AG09309 (cell line): ENCODE measurements around the gene CENPX.

Experiments used
- DNase-seq: peaks from one replicate; pipeline ENCODE4 v3.0.0-alpha.2; 2010; ENCODE audit warnings: low read depth
- H3K4me3 ChIP-seq: 2 replicates; pipeline ENCODE4 v1.5.1; 2011; ENCODE audit warnings: mild to moderate bottlenecking, low read depth, low read length, moderate library complexity; ENCODE audit not compliant: control insufficient read depth
- TF ChIP-seq, protein P1 (sequence below): IDR thresholded peaks from 2 replicates; pipeline ENCODE4 v1.5.1; 2011; ENCODE audit warnings: mild to moderate bottlenecking, low read depth, low read length, inconsistent platforms; ENCODE audit not compliant: insufficient read depth, control insufficient read depth; ENCODE audit errors: missing control alignments

CENPX gene

DNA sequence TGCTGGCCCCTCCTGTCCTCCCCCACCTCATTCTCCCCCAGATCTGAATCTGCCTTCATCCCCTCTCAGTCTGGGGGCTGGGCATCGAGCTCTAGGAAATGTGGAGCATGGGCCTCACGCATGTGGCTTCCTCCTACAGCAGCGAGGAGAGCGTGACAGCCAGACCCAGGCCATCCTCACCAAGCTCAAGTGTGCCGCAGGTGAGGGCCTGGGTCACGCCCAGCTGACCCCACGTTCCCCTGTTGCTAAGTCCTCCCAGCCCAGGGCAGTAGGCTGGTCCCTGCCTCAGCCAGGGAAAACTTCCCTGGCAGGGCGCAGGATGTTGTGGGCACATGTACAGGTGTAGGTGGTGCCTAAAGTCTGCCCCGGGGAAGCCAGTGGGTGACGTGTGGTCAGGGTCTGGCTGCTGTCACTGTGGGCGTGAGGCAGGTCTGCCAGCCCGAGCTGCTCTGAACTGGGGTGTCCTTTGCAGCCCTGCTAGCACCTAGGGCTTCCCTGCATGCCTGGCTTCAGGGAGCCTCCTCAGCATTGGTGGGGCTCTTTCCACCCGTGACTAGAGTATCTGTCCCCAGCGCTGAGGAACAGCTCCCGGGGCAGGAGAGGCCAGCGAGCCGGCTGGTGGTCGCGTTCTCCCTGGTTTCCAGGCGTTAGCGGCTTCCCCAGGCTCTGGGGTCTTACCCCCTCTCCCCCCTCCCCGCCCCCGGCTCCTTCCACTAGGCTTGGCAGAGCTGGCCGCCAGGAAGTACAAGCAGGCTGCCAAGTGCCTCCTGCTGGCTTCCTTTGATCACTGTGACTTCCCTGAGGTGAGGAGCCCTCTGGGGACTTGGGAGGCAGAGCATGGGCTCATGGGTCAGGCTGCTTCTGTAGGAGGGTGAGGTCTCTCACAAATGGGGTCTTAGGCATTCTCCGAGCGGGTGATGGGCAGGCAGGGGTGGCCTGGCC lies 32.6 kb upstream of the CENPX start:
- no peak for DNase-seq
- no peak overlapping the region for H3K4me3 ChIP-seq
- TF ChIP-seq, protein P1, sequence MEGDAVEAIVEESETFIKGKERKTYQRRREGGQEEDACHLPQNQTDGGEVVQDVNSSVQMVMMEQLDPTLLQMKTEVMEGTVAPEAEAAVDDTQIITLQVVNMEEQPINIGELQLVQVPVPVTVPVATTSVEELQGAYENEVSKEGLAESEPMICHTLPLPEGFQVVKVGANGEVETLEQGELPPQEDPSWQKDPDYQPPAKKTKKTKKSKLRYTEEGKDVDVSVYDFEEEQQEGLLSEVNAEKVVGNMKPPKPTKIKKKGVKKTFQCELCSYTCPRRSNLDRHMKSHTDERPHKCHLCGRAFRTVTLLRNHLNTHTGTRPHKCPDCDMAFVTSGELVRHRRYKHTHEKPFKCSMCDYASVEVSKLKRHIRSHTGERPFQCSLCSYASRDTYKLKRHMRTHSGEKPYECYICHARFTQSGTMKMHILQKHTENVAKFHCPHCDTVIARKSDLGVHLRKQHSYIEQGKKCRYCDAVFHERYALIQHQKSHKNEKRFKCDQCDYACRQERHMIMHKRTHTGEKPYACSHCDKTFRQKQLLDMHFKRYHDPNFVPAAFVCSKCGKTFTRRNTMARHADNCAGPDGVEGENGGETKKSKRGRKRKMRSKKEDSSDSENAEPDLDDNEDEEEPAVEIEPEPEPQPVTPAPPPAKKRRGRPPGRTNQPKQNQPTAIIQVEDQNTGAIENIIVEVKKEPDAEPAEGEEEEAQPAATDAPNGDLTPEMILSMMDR, result no peak

DNA sequence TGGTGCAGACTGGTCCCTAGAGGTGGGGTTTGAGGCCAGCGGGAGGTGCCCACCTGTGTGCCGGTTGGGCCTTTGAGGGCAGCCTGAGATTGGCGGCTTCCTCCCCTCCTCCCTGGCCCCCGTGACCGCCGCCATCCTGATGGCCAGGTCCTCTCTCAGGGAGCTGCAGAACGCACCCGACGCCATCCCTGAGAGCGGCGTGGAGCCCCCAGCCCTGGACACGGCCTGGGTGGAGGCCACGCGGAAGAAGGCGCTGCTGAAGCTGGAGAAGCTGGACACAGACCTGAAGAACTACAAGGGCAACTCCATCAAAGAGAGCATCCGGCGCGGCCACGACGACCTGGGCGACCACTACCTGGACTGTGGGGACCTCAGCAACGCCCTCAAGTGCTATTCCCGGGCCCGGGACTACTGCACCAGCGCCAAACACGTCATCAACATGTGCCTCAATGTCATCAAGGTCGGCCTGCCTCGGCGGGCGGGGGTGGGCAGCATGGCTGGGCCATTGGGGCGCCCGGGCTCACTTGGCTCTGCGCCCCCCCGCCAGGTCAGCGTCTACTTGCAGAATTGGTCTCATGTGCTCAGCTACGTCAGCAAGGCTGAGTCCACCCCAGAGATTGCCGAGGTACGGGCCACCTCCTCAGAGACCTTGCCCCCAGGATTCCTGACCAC lies 31.8 kb upstream of the CENPX start:
- H3K4me3 ChIP-seq, result no peak overlapping the region
- no peak for DNase-seq
- TF ChIP-seq, protein P1, result no peak

DNA sequence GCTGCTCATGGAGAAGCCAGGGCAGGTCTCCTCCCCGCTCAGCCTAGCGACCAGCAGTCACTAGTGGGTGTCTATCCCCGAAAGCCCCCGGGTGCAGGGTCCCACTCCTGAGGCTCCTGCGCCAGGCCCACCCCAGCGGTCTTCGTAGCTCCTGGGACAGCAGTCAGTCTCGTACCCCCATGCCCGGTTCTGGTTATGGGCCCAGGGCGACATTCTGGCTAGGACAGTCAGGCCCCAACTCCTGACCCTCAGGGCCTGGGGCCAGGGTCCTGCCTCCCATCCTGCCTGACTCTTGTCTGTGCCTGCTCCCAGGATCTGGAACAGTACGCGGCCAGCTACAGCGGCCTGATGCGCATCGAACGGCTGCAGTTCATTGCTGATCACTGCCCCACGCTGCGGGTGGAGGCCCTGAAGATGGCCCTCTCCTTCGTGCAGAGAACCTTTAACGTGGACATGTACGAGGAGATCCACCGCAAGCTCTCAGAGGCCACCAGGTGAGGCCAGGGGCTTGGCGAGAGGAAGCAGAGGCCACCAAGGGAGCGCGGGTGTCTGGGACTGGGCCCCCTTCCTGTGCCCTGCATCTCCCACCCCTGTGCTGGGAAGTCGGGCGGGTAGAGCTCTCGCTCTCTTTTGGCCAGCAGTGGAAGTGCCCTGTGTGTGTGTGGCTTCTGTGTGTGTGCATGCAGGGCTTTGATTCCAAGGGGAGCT lies 31.0 kb upstream of the CENPX start:
- TF ChIP-seq, protein P1, result no peak
- DNase-seq, result no peak
- no peak overlapping the region for H3K4me3 ChIP-seq

DNA sequence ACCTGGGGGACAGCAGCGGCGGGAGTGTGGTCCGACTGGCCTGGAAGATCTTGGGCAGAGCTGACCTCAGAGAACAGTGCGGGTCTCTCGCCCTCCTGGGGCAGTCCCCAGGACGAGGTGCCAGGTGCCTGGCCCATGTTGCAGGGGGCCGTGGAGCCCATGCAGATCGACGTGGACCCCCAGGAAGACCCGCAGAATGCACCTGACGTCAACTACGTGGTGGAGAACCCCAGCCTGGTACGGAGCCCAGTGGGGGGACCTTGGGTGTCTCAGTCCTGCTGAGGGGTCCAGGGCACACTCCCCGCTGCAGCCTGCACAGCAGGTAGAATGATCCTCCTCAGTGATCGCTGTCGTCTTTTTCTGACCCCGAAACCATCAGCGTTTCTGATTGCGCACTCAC lies 30.5 kb upstream of the CENPX start:
- TF ChIP-seq, protein P1, result no peak
- H3K4me3 ChIP-seq, result peak overlapping the region; percentile 74
- no peak for DNase-seq

DNA sequence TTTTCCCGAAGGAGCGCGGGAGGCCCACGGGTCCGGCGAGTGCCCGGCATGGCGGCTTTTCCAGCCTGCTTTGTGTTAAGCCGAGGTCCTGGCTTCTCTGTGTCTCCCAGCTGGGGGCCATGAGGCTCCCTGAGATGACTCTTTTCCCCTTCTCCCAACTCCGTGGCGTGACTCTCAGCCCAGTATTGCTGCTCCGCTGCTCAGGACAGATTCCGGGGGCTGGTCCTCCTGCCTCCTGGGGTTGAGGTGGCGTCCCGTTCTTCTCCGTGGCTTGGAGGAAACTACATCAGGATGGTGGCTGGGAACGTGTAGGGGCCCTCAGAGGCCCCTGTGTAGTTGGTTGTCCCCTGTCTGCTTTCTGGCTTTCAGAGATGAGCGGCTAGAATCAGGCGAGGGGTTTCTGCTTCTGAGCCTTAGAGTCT lies 30.0 kb upstream of the CENPX start:
- TF ChIP-seq, protein P1, result no peak
- DNase-seq, result no peak

More for the DNA sequence above, 30.0 kb upstream of the CENPX start:
- peak overlapping the region; percentile 74 for H3K4me3 ChIP-seq
